Upper lobe of left lung (tissue), 6 donors: Measurements from ENCODE around the gene PRSS33. TPM values are rescaled to one million over a fixed set of nuclear protein-coding genes. Genes with fewer than 3 reads are reported as not detected.

Experiments
- ATAC-seq, 2 donors: fragments of 200-7000 bp; cut with Tn5 transposase; one replicate each; pipeline ENCODE4 v1.9.1; 2022; ENCODE audit warnings: mild to moderate bottlenecking in 2 of 2, moderate library complexity in 2 of 2; ENCODE audit not compliant: low FRiP score in 2 of 2
- DNase-seq, 2 donors: peaks; one replicate each; pipeline ENCODE4 v3.0.0-alpha.2; 2019 to 2020
- H3K27ac ChIP-seq, 4 donors: fragments of 200-600 bp; sonication (generic); one replicate each; pipeline ENCODE4 v1.5.1; 2016 to 2019
- H3K27me3 ChIP-seq, 4 donors: fragments of 200-600 bp; sonication (generic); one replicate each; pipeline ENCODE4 v1.5.1; 2017 to 2019
- H3K36me3 ChIP-seq, 4 donors: fragments of 200-600 bp; sonication (generic); one replicate each; pipeline ENCODE4 v1.5.1; 2016 to 2019
- H3K4me1 ChIP-seq, 4 donors: fragments of 200-600 bp; sonication (generic); one replicate each; pipeline ENCODE4 v1.5.1; 2018 to 2019
- H3K4me3 ChIP-seq, 4 donors: fragments of 200-600 bp; sonication (generic); one replicate each; pipeline ENCODE4 v1.5.1; 2017 to 2019; ENCODE audit warnings: mild to moderate bottlenecking in 2 of 4, moderate library complexity in 1 of 4
- H3K9me3 ChIP-seq, 4 donors: fragments of 200-600 bp; sonication (generic); one replicate each; pipeline ENCODE4 v1.5.1; 2018 to 2019
- EP300 ChIP-seq, 4 donors: sonication (generic); formaldehyde crosslinking; IDR thresholded peaks; one replicate each; pipeline ENCODE4 v1.5.1; 2017; ENCODE audit warnings: antibody characterized with exemption in 4 of 4, control low read depth in 2 of 4
- POLR2A ChIP-seq, 4 donors: fragments of 450-650 bp; IDR thresholded peaks; one replicate each; pipeline ENCODE4 v1.5.1; 2016 to 2017; ENCODE audit warnings: antibody characterized with exemption in 4 of 4, mild to moderate bottlenecking in 2 of 4
- POLR2AphosphoS5 ChIP-seq, 2 donors: sonication (generic); formaldehyde crosslinking; IDR thresholded peaks; one replicate each; pipeline ENCODE4 v1.5.1; 2017; ENCODE audit warnings: antibody characterized with exemption in 2 of 2
- WGBS, 2 donors: methylation state at CpG; one replicate each; pipeline ENCODE4 v1.1.5; 2017 to 2018; 5-methylcytosine and 5-hydroxymethylcytosine counted together
- total RNA-seq, 6 donors: library from RNA; depleted of rRNA in 4 of 6; stranded (reverse); fragments of >200 nt in 4 of 6; gene quantifications; one replicate each; pipeline versions ENCODE4 v1.1.0 to v1.2.1, GENCODE V29; 2016 to 2021
- TF ChIP-seq, protein P1 (sequence below), 6 experiments: fragments of 450-650 bp in 4 of 6; fragments of 200-600 bp in 2 of 6; sonication (generic) in 2 of 6; IDR thresholded peaks; one replicate each; pipeline ENCODE4 v1.5.1; 2016 to 2019; ENCODE audit warnings: antibody characterized with exemption in 6 of 6
- donor health status: DM: no; HTN: no; CAD: no; lungs with moderate emphysema.
- donor health status: DM: no; HTN: yes; CAD: no; lungs with severe emphysema.

The PRSS33 gene
- total RNA-seq, 6 donors from 2014 or later, result 0.20 to 0.92 TPM; not detected in 4

DNA sequence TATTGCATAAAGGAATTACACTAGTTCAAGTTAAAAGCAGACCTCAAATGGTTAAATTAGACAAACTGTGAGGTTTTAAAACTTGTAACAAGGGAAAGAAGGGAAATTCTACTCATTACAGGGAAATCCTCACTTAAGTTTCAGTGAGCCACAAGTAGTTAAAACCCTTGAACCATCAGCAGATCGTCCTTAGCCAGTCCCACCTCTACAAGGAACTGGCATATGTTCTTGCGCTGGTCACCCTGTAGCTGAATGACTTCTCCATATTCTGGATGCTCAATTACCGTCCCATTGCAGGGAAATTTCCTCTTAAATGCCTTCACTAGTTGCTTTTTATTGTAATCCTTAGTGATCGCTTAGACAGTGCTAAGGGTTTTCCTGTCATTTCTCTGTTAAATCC, 35.1 kb upstream of the PRSS33 start:
- Histone ChIP-seq H3K9me3 (no peaks in the 10 kb centered on the region), H3K36me3 (no peaks in the 10 kb centered on the region), H3K27ac (no peak overlapping the region), H3K27me3 (peaks cover 0 to 2% (median 0%) of the 10 kb centered on the region in 4 donors), H3K4me3 (no peak overlapping the region), H3K4me1 (no peaks in the 10 kb centered on the region)
- TF ChIP-seq POLR2A (IDR thresholded peaks at IDR 0.05) (no peak), EP300 (IDR thresholded peaks at IDR 0.05) (no peak), POLR2AphosphoS5 (IDR thresholded peaks at IDR 0.05) (no peak)
- TF ChIP-seq, protein P1, sequence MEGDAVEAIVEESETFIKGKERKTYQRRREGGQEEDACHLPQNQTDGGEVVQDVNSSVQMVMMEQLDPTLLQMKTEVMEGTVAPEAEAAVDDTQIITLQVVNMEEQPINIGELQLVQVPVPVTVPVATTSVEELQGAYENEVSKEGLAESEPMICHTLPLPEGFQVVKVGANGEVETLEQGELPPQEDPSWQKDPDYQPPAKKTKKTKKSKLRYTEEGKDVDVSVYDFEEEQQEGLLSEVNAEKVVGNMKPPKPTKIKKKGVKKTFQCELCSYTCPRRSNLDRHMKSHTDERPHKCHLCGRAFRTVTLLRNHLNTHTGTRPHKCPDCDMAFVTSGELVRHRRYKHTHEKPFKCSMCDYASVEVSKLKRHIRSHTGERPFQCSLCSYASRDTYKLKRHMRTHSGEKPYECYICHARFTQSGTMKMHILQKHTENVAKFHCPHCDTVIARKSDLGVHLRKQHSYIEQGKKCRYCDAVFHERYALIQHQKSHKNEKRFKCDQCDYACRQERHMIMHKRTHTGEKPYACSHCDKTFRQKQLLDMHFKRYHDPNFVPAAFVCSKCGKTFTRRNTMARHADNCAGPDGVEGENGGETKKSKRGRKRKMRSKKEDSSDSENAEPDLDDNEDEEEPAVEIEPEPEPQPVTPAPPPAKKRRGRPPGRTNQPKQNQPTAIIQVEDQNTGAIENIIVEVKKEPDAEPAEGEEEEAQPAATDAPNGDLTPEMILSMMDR (IDR thresholded peaks at IDR 0.05), result no peak
- DNase-seq, result no peak
- ATAC-seq, result no peak
- WGBS, 2 donors, result 52 to 58% methylated on average over 4 of the region's 4 CpGs

DNA sequence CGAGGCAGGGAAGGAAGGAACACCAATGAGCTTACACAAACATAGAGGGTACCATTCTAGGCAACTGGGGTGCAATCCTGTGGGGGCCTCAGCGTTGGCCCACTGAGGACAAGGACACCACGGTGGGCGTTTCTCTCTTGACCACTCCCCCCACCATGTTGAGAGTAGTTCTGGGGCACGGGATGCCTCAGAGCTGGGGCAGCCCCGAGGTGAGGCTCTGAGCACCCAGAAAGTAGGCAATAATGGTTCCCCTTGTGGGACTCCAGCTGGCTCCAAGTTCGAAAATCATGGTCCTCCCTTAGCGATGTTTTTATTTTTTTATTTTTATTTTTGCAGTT, 34.8 kb upstream of the PRSS33 start:
- DNase-seq (no peak), ATAC-seq (no peak)
- no peak overlapping the region for H3K4me3 ChIP-seq
- no peak overlapping the region for H3K27ac ChIP-seq
- no peaks in the 10 kb centered on the region for H3K9me3 ChIP-seq
- TF ChIP-seq EP300 (IDR thresholded peaks at IDR 0.05), result no peak
- TF ChIP-seq, protein P1 (IDR thresholded peaks at IDR 0.05), result no peak
- TF ChIP-seq POLR2AphosphoS5 (IDR thresholded peaks at IDR 0.05), result no peak
- no peak for TF ChIP-seq POLR2A (IDR thresholded peaks at IDR 0.05)
- H3K27me3 ChIP-seq, result peaks cover 0 to 5% (median 0%) of the 10 kb centered on the region in 4 donors
- H3K36me3 ChIP-seq, result no peaks in the 10 kb centered on the region
- WGBS, 2 donors, result 65 to 73% methylated on average over 8 of the region's 8 CpGs
- peaks cover 0 to 4% (median 0%) of the 10 kb centered on the region in 4 donors for H3K4me1 ChIP-seq

DNA sequence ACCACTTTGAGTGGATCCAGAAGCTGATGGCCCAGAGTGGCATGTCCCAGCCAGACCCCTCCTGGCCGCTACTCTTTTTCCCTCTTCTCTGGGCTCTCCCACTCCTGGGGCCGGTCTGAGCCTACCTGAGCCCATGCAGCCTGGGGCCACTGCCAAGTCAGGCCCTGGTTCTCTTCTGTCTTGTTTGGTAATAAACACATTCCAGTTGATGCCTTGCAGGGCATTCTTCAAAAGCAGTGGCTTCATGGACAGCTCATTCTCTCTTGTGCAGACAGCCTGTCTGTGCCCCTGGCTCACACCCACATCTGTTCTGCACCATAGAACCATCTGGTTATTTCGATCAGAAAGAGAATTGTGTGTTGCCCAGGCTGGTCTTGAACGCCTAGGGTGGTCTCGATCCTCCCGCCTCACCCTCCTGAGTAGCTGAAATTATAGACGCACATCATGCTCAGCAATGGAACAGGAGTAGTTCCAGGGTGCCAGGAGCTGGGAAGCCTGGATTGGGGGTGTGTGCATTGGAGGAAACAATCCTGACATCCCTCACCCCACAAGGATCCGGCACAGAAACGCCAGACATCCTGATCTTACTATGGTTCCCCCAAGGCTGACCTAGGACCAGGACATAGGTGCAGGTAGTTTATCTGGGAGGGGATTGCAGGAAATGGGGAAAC, 34.3 kb upstream of the PRSS33 start:
- H3K27me3 ChIP-seq, result peaks cover 0 to 10% (median 0%) of the 10 kb centered on the region in 4 donors
- H3K4me3 ChIP-seq, result no peak overlapping the region
- TF ChIP-seq, protein P1 (IDR thresholded peaks at IDR 0.05), result no peak
- no peak for TF ChIP-seq EP300 (IDR thresholded peaks at IDR 0.05)
- no peak for TF ChIP-seq POLR2AphosphoS5 (IDR thresholded peaks at IDR 0.05)
- TF ChIP-seq POLR2A (IDR thresholded peaks at IDR 0.05), result no peak
- 83 to 87% methylated on average over 8 to 9 of the region's 9 CpGs for WGBS, 2 donors
- H3K4me1 ChIP-seq, result peaks cover 0 to 8% (median 0%) of the 10 kb centered on the region in 4 donors
- no peak for ATAC-seq
- no peaks in the 10 kb centered on the region for H3K9me3 ChIP-seq
- H3K27ac ChIP-seq, result no peak overlapping the region
- DNase-seq, result no peak
- no peaks in the 10 kb centered on the region for H3K36me3 ChIP-seq

DNA sequence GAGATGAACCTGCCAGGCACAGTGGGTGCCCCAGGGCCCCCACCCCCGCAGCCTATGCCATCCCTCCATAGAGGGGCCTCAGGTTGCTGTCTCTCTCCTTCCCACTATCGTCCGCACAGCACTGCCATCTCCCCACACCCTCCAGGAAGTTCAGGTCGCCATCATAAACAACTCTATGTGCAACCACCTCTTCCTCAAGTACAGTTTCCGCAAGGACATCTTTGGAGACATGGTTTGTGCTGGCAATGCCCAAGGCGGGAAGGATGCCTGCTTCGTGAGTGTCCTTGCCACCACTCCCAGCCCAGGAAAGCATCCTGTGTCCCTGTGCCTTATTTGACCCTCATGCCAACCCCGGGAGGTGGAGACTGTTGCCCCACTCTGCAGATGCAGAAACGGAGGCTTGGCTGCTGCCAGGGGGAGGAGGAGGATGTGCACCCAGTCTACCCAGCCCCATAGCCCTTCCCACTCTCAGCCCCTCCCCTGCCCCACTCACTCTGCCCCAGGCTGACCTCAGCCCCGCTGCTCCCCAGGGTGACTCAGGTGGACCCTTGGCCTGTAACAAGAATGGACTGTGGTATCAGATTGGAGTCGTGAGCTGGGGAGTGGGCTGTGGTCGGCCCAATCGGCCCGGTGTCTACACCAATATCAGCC, 33.6 kb upstream of the PRSS33 start:
- no peaks in the 10 kb centered on the region for H3K36me3 ChIP-seq
- TF ChIP-seq POLR2AphosphoS5 (IDR thresholded peaks at IDR 0.05) (no peak), EP300 (IDR thresholded peaks at IDR 0.05) (no peak), POLR2A (IDR thresholded peaks at IDR 0.05) (no peak)
- TF ChIP-seq, protein P1 (IDR thresholded peaks at IDR 0.05), result no peak
- no peaks in the 10 kb centered on the region for H3K9me3 ChIP-seq
- no peak for DNase-seq
- H3K27me3 ChIP-seq, result peaks cover 0 to 10% (median 0%) of the 10 kb centered on the region in 4 donors
- H3K4me3 ChIP-seq, result no peak overlapping the region
- H3K4me1 ChIP-seq, result peaks cover 0 to 8% (median 0%) of the 10 kb centered on the region in 4 donors
- 66 to 73% methylated on average over 14 of the region's 14 CpGs for WGBS, 2 donors
- H3K27ac ChIP-seq, result no peak overlapping the region
- no peak for ATAC-seq
